Mesenteric fat pad (tissue), 1 donor: ENCODE results near the gene COL4A6. TPM values are rescaled to one million over a fixed set of nuclear protein-coding genes. Genes with fewer than 3 reads are reported as not detected.
"Not testable (repeated sequence)": the region's sequence is repeated elsewhere in the genome, so short reads cannot be mapped to it uniquely, and the experiment has no call there.

Source experiments
- DNase-seq: peaks from one replicate; pipeline ENCODE4 v3.0.0-alpha.2; 2020; ENCODE audit warnings: low spot score
- total RNA-seq: library from RNA; stranded (reverse); fragmentation: NEBNext Ultra II Directional; extraction: Animal tissue kit (Norgen Biotek cat#: 25700); gene quantifications from one replicate; pipeline ENCODE4 v1.2.1, GENCODE V29; 2021
- donor health status: DM: yes; HTN: yes; CAD: no.

COL4A6 gene
- total RNA-seq, 1 donor from 2014 or later = 0.16 TPM

DNA sequence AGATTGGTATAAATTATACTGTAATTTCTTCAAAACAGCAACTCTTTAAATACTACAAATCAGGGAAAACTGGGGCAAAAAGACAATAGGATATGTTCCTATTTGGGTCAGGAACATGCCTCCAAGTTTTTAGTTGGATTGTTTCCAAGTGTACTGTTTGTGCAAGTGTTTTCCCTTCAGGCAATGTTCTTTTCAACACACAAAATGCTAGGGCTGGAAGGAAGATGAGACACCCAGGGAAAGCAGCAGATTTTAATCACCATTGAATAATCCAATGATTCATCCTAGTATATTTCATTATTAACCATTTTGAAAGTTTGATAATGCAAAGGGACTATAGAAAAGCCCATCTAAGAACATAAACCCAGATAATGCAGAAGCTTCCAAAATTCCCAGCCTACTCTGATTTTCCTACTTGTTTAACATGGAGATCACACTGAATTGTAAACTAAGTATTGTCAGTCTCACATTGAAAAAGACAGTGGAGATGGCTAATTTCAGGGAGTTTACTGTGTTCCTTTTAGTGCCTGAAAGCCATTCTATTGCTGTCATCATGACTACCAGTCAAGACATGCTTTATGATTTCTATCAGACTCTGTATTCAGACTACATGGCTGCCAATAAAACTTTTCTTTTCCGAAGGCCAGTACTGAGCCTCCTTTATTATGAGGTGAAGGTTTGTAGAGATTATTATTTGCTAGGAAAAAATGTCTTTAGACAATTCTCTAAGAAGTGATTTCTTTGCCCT is 38.6 kb downstream of the COL4A6 start:
- no peak for DNase-seq

DNA sequence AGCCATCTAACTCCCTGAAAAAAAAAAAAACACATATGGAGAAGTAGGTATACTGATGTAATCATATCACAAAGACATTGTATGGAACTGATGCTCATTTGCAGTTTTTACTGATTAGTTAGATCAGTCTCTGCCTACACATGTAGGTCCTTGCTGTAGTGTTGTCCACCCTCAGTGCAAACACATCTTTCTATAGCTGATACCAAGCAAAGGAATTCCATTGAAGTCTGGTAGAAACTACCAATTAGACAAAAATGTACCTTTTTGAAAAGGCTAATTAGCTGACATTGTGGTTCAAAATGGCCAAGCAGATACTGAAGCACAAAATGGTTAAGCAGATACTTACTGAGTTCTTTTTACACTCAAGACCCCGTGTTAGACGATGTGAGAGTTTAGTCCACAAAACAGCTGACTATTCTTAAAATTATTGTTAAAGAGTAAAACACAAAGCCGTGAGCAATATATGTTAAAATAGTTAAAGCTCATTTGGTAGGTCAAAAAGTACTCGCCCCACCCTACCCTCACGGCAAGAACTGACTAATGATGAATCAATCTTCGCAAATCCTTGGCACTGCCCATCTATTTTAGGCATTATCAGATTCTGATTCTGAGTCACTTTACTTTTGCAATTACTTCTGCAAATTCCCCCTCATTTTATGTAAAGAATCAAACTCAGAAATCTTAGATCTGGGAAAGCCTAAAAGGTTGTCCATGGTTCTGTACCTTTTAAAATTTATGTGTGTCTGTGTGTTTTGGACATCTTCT is 40.4 kb downstream of the COL4A6 start:
- DNase-seq = no peak

DNA sequence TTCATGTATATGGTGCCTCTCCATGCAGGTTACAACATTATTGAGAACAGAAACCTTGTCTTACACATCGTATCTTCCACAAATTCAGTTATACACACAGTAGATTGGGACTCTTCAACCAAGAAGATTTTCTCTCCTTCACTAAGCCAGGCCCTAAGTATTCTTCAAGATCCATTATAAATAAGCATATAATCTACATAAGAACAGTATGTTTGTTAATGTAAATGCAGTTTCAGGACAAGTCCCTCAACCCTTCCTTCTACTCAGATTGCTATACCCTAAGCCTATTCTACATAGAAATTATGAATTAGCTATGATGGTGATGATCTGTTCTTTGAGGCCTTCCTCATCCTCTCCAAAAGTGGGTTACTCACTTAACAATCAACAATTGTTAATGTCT is 41.2 kb downstream of the COL4A6 start:
- no peak for DNase-seq

DNA sequence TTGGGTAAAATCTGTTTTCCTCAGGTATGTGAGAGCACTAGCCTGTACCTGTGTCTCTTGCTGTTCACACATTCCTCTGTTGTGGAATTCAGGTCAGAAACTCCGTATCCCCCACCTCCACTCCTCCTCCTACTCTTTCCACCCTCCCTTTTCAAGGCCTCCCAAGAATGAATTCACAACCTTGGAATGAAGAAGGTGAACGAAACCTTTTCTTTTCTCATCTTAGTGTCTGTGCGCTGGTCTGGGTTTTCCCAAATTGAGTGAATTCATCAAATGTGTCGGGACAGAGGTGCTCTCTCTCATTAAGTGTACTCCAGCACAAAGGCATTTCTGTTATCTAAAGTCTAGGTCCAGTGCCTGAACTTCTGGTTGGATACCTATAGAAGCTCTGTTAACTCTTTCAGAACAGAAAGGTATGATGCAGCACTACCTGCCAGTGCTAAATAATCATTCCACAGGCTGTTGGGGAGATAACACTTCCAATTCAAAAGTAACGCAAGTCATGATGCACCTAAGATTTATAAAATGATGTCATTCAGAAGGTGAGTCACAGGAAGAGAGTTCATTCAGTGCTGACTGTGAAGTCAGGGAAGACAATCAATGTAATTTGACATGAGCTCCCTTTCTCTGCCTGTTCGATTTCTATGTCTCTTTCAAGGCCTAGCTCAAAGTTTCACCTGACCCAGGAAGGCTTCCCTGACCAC is 41.9 kb downstream of the COL4A6 start:
- DNase-seq = no peak

DNA sequence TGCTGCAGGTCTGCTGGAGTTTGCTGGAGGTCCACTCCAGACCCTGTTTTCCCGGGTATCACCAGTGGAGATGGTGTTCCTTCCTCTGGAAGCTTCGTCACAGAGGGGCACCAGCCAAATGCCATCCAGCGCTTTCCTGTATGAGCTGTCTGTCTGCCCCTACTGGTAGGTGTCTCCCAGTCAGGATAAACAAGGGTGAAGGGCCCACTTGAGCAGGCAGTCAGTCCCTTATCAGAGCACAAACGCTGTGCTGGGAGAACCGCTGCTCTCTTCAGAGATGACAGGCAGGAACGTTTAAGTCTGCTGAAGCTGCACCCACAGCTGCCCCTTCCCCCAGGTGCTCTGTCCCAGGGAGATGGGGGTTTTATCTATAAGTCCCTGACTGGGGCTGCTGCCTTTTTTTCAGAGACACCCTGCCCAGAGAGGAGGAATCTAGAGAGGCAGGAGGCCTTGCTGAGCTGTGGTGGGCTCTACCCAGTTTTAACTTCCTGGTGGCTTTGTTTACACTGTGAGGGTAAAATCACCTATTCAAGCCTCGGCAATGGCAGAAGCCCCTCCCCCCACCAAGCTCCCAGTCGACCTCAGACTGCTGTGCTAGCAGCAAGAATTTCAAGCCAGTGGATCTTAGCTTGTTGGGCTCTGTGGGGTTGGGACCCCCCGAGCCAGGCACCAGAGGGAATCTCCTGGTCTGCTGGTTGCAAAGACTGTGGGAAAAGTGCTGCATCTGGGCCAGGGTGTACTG is 47.1 kb downstream of the COL4A6 start:
- not testable (repeated sequence) for DNase-seq

DNA sequence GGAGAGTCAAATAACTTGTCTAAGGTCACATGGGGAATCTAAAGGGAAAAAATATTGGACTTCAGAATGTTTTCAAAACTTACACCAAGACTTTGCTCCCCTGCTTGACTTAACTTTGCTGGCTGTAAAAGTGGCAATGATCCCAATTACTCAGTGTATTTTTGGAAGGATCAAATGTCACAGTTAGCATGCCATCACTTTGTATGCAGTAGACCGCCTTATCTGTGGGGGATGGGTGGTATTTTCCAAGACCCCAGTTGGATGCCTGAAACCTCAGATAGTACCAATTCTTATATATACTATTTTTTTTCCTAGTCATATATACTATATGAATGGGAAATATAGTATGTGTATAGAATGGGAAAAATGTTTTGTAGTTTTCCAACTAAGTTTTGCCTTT is 53.4 kb downstream of the COL4A6 start:
- no peak for DNase-seq

DNA sequence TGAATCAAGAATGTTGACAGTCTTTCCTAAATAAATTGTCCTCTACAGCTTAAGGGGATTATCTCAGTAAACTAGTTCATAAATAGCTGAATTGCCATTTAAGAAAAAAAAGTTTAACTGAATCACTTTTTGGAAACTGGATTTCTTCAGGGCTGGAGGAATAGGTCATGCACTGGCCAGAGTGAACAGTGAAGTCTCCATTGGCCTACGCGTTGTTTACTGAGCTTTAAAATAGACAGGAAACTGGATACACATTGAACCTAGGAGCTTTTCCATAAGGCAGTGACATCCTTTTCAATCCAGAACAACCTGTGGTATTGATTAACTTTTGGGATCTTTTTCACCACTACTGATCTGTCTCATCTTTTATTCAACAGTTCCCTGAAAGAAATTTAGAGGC is 58.0 kb downstream of the COL4A6 start:
- DNase-seq = no peak

DNA sequence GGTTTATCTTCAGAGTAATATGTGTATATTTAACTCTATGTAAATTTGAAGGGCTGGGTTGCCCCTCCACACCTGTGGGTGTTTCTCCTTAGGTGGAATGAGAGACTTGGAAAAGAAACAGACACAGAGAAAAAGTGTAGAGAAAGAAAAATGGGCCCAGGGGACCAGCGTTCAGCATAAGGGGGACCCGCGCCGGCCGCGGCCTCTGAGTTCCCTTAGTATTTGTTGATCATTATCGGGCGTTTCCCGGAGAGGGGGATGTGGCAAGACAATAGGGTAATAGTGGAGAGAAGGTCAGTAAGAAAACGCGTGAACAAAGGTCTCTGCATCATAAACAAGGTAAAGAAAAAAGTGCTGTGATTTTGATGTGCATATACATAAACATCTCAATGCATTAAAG is 61.4 kb downstream of the COL4A6 start:
- DNase-seq = not testable (repeated sequence)

DNA sequence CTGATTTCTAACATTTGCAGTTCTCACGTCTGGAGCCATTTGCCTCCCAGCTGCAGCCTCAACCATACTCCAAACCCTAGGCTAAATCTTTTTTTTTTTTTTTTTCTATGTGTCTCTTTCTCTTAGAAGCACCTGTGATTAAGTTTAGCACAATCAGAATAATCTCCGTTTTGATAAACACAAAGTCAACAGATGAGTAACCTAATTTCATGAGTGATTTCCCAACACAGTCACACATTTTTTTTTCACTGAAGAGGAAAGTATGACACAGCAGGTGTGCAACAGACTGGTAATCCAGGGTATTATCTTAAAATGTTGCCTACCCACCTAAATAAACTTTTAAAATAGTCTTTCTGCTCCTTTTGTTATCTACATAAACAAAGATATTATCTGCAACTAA is 62.6 kb downstream of the COL4A6 start:
- not testable (repeated sequence) for DNase-seq

DNA sequence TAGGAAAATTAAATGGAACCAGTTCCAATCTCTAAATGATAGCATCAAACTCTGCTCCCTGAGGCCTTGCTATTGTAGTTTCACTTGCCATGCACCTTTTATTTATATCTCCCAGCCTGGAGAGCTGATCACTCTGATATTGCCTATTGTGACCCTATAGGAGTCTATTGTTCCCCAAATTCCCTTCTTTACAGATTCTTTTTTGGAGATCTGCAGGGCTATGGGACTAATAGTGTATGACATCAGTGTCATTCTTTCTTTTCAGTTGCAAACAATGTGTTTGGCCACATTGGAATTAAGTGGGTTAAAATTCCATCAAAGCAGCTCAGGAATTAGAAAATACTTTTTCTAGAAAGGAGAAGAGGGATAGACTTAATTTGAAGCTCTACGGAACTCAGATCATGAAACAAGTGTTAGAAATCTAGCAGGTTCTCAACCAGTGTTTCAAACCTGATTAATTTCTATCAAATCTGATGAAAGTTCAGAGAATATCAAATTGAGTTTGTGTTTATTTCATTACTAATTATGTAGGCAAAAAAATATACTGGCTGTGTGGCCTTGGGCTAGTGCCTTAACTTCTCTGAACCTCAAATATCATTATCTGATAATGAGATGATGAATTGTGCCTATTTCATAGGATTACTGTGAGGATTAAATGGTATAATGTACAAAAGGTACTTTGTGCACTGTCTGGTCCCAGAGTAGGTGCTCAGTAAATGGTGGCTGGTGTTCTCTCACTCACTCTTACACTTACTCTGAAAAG is 71.4 kb downstream of the COL4A6 start:
- DNase-seq = no peak

DNA sequence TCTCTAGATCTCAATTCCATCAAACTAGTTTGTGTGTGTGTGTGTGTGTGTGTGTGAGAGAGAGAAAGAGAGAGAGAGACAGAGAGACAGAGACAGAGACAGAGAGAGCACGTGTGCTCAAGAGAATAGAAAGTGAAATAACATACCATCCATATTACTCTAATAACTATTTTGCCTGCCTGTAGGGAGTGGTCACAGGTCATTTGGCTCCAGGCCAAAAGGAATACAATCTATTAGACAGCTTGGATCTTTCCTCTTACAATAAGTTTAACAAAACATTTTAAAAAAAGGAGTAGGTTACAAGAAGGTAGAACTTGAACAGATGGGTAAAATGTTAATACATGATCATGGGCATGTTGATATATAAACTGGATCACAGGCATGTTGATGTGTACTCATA is 76.2 kb downstream of the COL4A6 start:
- no peak for DNase-seq

DNA sequence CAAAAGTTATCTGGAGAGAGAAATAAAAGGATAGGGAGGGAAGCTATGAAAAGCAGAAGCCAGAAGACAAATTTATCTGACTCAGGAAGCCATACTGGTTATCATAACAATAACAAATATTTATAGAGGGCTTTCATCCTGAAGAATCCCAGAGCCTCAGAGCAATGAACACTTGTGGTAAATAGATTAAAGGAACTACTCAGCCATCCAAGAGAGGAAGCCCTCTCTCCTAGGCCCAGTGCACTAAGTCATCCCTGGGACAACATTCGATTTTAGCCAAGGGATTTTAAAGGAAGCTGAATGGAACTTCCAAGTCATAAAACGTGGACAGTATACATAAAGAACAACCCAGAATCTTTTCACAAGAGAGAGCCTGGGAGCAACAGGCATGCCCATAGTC is 76.9 kb downstream of the COL4A6 start:
- no peak for DNase-seq

DNA sequence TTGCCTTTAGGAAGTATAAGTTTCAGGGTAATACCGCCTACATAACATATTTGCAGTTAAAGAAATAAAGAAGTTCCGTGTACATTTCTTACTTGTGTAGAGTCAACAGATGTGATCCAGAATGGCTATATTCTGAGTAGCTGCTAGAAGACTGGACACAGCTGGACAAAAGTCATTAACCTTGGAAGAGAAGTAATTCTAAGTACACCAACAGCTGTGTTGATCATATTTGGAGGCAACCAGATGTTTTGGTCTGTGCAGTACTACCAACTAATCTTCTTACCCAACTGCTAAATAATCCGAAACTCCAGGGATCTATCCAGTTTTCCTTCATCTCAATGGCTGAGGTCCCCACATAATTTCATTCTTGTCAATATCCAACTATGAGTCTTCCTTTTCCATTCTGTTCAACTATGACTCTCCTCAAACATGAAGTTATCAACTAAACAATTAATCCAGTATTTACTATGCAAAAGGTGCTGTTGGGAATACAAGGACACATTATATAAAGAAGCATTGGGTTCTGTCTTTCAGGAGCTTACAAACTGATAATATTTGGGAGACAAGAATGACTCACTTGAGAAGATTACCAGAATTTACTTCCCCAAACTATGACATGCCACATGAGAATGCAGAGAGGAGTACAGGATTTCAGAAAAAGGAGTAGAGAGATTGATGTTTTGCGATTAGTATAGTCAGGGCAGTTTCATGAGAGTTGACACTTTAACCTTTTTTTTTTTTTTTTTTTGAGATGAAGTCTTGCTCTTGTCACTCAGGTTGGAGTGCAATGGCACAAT is 78.2 kb downstream of the COL4A6 start:
- DNase-seq = no peak

DNA sequence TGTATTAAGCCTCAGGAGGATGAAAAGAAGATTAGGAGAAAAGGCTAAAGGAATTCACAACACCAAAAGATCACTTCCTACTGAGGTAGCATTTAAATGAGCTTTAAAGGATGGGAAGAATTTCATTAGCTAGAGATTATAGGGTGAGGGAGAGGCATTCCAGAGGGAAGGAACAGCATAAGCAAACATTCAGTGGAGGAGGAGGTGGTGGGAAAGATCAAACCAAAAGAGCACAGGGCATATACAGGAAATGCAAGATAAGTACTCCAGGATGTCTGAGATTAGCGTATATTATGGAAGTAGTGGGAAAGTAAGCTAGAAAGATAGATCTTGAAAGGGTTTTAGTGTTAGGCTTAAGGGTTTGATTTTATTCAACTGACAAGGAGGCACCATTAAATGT is 84.8 kb downstream of the COL4A6 start:
- no peak for DNase-seq

DNA sequence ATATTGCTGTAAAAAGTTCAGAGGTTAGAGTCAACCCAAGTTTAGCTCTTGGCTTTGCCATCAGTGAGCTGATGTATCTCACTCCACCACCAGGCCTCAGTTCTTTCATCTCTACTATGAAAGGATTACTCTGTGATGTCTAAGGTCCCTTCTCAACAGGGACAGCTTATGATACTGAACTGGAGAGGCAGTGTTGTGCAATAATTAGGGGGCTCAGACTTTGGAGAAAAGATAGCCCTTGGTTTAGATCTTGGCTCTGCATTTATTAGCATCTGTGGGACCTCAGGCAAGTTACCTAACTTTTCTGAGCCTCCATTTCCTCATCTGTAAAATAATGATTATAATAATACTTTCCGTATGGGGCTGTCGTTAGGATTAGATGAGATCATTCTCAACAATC is 89.0 kb downstream of the COL4A6 start:
- DNase-seq = no peak

DNA sequence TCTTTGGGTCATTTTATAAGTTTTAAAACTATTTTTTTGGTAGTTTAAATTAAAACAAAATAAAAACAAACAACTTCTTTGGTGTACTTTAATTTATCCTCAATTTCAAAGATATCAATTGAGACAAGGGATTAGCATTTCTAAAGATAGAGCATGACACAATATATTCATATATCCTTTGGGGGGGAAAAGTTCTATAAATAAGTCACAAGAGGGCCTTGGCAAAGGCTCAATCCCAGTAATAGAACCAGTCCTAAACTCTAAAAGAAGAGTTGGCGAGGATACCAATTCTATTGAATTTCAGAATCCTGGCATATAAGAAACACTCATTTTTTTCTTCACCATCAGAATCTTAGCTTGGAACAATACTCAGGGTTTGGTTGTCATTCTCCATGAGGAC is 89.7 kb downstream of the COL4A6 start:
- no peak for DNase-seq

DNA sequence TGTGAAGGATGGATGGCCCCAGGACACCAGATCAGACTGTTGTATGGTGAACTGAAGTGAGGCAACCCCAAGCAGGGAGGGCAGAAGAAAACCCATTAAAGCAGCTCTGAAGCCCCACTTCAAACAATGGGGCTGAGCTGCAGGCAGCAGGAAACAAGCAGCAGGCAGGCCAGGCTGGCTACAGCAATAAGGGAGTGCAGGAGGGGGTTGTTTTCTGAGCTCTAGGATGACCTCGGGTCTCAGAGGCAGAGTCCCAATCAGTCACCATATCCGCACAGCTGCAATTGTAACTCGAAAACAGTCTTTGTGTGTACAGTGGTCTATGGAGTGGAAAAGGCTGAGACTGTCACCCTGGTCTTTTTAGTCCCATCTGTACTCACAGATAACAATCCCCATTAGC is 90.4 kb downstream of the COL4A6 start:
- no peak for DNase-seq

DNA sequence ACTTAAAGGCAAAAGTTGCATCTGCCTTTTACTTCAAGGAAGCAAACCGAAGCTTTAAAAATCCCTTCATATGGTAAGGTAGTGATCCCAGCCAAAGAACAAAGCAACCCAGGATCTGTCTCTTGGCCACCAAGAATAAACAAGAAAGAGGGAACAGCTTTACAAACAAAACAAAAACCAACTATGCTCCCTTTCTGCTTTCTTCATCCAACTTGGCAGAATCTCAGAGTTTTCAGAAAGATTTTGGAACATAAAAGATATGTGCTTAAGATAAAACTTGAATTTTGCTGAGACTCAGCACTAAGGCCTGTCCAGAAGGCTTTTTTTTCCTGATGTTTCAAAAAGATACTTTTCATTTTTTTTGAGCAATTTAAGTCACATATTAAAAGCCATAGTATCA is 94.0 kb downstream of the COL4A6 start:
- DNase-seq = no peak

DNA sequence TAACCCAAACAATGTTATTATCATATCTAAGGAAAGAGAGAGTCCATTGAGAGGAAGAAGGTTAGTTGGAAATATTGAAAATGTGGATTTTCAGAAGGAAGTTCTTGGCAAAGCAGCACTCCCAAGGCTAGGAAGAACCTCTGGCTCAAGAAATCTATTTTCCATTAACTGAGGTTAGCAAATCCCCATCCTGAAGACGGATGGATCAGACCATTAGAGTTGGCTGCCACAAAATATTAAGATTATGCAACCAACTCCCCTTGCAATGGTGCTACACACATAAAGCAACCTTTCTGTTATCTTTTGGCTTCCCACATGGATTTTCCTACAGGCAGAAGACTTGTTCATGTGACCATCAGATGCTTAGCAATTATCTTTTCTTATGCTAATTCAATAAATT is 96.3 kb downstream of the COL4A6 start:
- DNase-seq = no peak

DNA sequence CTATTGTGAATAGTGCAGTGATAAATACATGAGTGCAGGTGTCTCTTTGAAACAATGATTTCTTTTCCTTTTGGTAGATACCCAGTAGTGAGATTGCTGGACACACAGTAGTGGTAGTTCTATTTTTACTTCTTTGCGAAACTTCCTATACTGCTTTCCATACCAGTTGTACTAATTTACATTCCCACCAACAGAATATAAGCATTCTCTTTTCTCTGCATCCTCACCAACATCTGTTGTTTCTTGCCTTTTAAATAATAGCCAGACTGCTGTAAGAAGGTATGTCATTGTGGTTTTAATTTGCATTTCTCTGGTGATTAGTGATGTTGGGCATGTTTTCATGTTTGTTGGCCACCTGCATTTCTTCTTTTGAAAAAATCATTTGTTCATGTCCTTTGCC is 105.9 kb downstream of the COL4A6 start:
- DNase-seq = no peak
